Amniotic epithelial cell (primary cell): ENCODE results near the gene BIRC6.
"Not testable (repeated sequence)": the region's sequence is repeated elsewhere in the genome, so short reads cannot be mapped to it uniquely, and the experiment has no call there.

Source experiments
- DNase-seq: peaks from one replicate; pipeline ENCODE4 v3.0.0-alpha.2; 2010; ENCODE audit warnings: low read depth

BIRC6 gene

DNA sequence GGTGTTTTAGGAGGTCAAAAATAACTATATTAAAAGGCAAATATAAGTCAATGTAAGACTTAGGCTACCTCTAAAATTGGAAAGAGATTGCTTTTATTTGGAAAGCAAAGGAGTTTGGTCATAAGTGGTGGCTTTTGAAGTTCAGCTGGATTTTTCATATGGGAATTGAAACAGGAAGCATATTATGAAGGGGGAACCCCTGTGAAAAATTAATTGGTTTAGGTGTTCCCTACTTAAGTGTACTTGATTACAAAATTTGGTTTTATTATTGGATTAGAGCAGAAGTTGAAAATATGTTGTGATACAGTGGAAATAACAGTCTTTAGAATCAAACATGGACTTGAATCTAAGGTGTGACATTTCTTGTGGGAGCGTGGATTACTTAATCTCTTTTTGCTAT lies 149.6 kb downstream of the BIRC6 start:
- no peak for DNase-seq

- no peak for DNase-seq
Observed at GRCh38 chr2:32514946-32515345, 158.1 kb downstream of the BIRC6 start.

DNA sequence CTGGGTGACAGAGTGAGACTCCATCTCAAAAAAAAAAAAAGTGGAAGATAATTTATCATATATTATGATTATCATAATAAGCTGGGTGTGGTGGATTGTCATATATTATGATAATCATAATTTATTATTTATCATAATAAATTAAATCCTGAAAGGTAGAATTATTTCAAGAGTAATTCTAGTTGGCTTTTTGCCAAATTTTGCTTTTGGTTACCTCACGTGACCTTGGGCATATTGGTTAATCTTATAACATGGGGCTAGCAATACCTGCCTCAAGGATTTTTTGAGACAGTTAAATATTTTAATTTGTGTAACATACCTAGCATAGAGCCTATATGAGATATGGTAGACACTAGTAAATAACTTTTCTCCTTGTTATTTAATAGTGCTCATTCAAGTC lies 159.7 kb downstream of the BIRC6 start:
- DNase-seq, result no peak

DNA sequence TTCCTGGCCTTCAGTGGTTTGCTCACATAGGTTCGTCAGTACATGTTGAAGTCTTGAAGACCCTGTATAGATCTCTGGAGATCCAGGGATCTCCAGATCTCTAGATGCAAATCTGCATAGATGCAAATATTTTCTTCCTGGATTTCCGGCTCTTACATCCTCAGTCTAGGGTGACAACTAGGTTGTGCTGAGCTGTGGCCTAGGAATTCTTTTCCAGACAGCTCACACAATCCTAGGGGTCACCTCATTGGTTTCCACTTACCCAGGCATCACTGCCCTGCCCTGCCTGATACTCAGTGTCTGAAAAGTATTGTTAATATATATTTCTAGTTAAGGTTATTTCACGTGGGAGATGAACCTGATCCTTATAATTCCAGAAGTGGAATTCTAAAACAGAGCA lies 165.9 kb downstream of the BIRC6 start:
- no peak for DNase-seq

- peak; percentile 32 for DNase-seq
Observed at GRCh38 chr2:32523686-32524085, 166.9 kb downstream of the BIRC6 start.

DNA sequence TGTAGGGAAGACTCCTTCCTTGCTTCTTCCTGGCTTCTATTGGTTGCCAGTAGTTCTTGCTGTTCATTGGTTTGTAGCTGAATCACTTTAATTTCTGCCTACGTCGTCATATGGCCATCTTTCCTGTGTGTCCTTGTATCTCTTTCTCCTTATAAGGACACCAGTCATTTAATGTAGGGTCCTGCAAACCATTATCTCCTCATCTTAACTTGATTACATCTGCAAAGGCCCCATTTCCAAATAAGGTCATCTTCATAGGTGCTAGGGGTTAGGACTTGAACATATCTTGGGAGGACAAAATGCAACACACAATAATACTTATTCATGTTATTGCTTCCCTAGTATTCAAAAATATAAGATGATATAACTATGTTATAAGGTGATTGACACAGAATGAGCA lies 175.5 kb downstream of the BIRC6 start:
- DNase-seq, result no peak

- DNase-seq, result no peak
Observed at GRCh38 chr2:32532961-32533360, 176.1 kb downstream of the BIRC6 start.

DNA sequence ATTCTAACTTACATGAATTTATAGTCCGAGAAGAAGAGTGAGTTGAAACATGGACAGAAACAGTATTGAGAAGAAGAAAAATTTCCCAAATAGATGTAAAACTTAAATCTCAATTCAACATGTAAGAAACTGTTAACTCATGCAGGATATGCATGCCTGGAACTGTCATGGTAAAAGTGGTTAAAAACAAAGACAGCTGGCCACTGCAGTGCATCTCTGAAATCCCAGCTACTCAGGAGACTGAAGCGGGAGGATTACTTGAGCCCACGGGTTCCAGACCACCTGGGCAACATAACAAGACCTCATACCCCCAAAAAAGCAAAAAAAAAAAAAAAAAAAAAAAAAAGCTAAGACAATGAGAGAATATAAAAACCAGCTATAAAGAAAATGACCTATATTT lies 178.0 kb downstream of the BIRC6 start:
- no peak for DNase-seq

DNA sequence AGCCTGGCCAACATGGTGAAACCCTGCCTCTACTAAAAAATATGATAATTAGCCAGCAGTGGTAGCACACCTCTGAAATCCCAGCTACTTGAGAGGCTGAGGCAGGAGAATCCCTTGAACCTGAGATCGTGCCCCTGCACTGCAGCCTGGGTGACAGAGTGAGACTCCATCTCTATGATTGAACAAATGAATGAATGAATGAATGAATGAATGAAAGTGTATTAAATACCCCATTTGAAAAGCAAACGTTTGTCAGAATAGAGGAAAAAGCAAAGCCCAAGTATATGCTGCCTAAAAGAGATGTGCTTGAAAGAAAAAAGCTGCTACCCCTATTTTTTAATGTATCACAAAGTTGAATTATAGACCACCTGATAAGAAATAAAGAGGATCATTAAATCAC lies 181.9 kb downstream of the BIRC6 start:
- DNase-seq, result no peak

DNA sequence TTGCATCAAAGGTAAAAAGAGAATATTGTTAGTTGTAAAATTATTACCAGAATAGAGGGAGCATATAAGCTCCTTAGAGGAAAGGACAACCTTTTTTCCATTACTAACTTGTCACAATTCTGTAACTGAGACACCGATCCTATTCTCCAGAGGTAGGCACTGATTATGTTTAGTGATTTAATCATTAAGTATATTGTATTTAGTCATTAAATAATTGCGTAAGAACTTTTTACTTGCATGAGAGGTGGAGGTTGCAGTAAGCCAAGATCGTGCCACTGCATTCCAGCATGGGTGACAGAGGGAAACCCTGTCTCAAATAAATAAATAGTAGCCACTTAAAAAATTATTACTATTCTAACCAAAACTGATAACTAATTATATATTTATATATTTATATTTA lies 195.7 kb downstream of the BIRC6 start:
- not testable (repeated sequence) for DNase-seq

DNA sequence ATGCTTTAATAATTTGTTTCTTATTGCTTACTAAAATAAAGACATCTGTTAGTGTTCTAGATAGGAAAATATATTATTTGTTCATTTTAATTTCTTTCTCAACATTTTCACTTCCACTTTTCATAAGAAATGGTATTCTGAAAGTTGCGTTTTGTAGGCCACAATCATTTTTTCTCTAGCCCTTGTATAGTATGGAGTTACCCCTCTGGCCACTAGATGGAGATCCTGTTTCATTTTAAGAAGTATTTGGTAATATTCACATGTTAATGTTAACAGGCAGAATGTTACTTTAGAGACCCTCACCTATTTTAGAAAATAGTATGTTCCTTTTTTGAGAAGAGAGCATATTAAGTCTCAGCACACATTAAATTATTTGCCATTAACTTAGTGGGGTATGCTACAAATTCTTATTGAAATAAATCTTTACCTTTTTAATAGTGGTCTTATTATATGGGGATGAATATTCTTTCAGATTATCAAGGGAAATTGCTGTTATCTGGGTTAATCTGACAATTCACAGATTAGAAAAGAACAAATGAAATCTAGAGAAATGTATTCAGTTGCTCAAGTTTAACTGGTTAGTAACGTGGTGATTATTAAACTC lies 197.1 kb downstream of the BIRC6 start:
- peak; percentile 62 for DNase-seq

DNA sequence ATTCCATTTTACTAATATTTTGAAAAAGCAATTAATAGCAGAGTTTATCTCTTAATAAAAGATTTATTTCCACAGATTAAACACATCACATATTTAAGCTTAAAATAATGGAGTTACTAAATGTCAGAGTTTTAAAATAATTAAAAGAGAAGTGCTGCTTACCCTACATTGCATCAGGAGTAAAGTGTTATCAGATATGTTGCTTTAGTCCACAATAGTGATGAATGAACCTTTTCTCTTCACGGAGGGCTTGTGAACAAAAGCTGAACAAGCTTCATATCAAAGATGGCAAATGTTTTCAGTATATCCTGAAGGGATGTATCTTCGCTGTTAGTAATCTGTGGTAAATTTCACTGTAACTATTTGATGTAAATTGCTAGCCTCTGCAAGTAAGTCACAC lies 201.7 kb downstream of the BIRC6 start:
- peak; percentile 14 for DNase-seq

DNA sequence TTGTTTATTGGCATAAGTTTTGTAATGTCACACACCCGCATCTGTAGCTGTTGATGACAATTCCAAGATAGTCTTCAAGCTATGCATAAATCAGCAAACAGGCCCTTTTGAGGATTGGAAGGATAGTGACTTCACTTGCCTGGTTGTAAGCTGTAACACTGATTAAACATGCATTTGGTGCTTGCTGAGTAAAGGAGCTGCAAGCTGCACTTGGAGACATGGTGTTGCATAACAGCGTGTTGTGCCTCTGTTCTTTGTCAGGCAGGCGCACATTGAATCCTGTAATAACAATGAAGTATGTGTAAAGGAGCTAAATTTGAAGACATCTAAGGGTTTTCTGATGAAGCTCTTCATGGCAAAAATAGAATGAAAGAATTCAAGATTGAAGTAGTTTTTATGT lies 202.3 kb downstream of the BIRC6 start:
- DNase-seq, result peak; percentile 94

- DNase-seq, result no peak
Observed at GRCh38 chr2:32562906-32563305, 206.1 kb downstream of the BIRC6 start.

GRCh38 chr2:32564417-32565035 lies 207.7 kb downstream of the BIRC6 start:
- DNase-seq, result no peak

GRCh38 chr2:32565902-32566301 lies 209.1 kb downstream of the BIRC6 start:
- DNase-seq, result no peak

DNA sequence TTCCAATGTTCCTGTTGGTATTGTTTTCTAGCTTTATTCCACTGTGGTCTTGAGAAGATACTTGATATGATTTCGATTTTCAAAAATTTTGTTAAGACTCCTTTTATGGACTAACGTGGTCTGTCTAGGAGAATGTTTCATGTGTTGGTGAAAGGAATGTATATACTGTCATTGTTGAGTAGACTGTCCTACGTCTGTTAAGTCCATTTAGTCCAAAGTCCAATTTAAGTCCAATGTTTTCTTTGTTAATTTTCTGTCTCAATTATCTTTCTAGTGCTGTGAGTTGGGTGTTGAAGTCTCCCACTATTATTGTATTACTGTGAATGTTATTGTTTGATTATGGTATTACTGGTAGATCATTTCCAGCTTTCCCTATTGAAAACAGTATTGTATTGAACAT lies 215.2 kb downstream of the BIRC6 start:
- no peak for DNase-seq

DNA sequence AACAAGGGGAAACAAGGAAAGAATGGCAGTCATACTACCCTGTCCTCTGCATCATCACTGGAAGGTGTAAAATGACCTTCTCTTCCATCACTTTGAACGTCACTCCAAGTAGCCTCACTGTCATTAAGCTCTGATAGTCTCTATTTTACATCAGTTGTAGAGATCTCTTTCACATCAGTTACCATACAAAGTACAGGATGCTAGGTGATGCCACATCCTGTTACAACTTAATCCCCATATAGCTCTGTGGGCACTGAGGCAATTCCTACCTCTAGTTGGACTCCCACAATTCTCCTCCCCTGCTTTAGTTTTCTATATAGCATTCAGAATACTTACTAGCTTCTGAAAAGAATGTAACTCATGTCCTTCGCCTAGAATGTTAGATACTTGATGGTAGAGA lies 215.9 kb downstream of the BIRC6 start:
- DNase-seq, result peak; percentile 23

- DNase-seq, result peak; percentile 29
Observed at GRCh38 chr2:32591669-32592463, 235.0 kb downstream of the BIRC6 start.

DNA sequence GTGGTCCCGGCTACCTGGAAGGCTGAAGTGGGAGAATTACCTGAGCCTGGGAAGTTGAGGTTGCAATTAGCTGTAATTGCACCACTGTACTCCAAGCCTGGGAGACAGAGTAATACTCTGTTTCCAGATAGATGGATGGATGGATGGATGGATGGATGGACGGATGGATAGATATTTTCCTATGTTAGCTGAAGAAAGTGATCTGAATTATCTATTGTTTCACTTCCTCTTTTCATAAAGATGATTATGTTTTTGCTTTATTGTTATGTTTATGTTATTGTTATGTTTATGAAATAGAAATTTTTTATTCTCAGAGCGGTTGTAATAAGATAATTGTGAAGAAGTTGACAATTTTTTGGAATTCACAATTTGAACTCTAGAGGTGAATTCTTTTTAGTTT lies 237.8 kb downstream of the BIRC6 start:
- DNase-seq, result no peak

GRCh38 chr2:32611366-32611765 lies 254.5 kb downstream of the BIRC6 start:
- peak; percentile 63 for DNase-seq

GRCh38 chr2:32611771-32612170 lies 254.9 kb downstream of the BIRC6 start:
- DNase-seq, result no peak

GRCh38 chr2:32614084-32614483 lies 257.3 kb downstream of the BIRC6 start:
- DNase-seq, result no peak
